ENCODE data around the gene CAV1. TPM values are rescaled to one million over a fixed set of nuclear protein-coding genes. Genes with fewer than 3 reads are reported as not detected.

The CAV1 gene
- total RNA-seq, 3 donors from 2014 or later, result 0.48 to 1.2 (median 1.1) TPM

GRCh38 chr7:116499168-116500077 lies 25.4 kb upstream of the CAV1 start, which contains the start of gene CAV2:
Gene CAV2, plus strand, starts transcription at chr7:116499738. Its CDS starts 44 bp downstream, at chr7:116499782.
- DNase-seq, result no peak
- Mint-ChIP-seq H3K4me1 (ENCODE audit: low read depth) (peaks cover 11% of the 10 kb centered on the region), H3K36me3 (ENCODE audit: insufficient read depth) (no peaks in the 10 kb centered on the region), H3K9me3 (no peaks in the 10 kb centered on the region), H3K4me3 (peak within 1 kb of the TSS; percentile 70), H3K27me3 (ENCODE audit: low read depth) (peaks cover 42% of the 10 kb centered on the region)
- ATAC-seq, result peak; percentile 39 to 64

GRCh38 chr7:116500078-116500853 lies 24.6 kb upstream of the CAV1 start:
- H3K27me3 Mint-ChIP-seq (ENCODE audit: low read depth), result peaks cover 42% of the 10 kb centered on the region
- no peaks in the 10 kb centered on the region for H3K36me3 Mint-ChIP-seq (ENCODE audit: insufficient read depth)
- peak overlapping the region; percentile 70 for H3K4me3 Mint-ChIP-seq

GRCh38 chr7:116501425-116502167 lies 23.2 kb upstream of the CAV1 start:
- no peaks in the 10 kb centered on the region for H3K36me3 Mint-ChIP-seq (ENCODE audit: insufficient read depth)
- ATAC-seq, result no peak
- H3K4me1 Mint-ChIP-seq (ENCODE audit: low read depth), result peaks cover 11% of the 10 kb centered on the region
- H3K4me3 Mint-ChIP-seq, result no peak overlapping the region
- no peak for DNase-seq
- peaks cover 41% of the 10 kb centered on the region for H3K27me3 Mint-ChIP-seq (ENCODE audit: low read depth)
- no peaks in the 10 kb centered on the region for H3K9me3 Mint-ChIP-seq

More at GRCh38 chr7:116500078-116500853, 24.6 kb upstream of the CAV1 start:
- ATAC-seq (peak; percentile 84 to 92), DNase-seq (no peak)
- Mint-ChIP-seq H3K4me1 (ENCODE audit: low read depth) (peaks cover 11% of the 10 kb centered on the region), H3K9me3 (no peaks in the 10 kb centered on the region)

GRCh38 chr7:116502201-116503096 lies 22.4 kb upstream of the CAV1 start:
- H3K9me3 Mint-ChIP-seq, result no peaks in the 10 kb centered on the region
- no peak for ATAC-seq
- peaks cover 42% of the 10 kb centered on the region for H3K27me3 Mint-ChIP-seq (ENCODE audit: low read depth)
- no peak overlapping the region for H3K4me3 Mint-ChIP-seq
- H3K36me3 Mint-ChIP-seq (ENCODE audit: insufficient read depth), result no peaks in the 10 kb centered on the region
- peaks cover 11% of the 10 kb centered on the region for H3K4me1 Mint-ChIP-seq (ENCODE audit: low read depth)
- no peak for DNase-seq

- no peak for DNase-seq
- Mint-ChIP-seq H3K9me3 (no peaks in the 10 kb centered on the region), H3K36me3 (ENCODE audit: insufficient read depth) (no peaks in the 10 kb centered on the region), H3K4me1 (ENCODE audit: low read depth) (peaks cover 10% of the 10 kb centered on the region), H3K27me3 (ENCODE audit: low read depth) (peaks cover 31% of the 10 kb centered on the region), H3K4me3 (no peak overlapping the region)
- ATAC-seq, result no peak
Measured at GRCh38 chr7:116503835-116504234, 21.0 kb upstream of the CAV1 start.

- Mint-ChIP-seq H3K27me3 (ENCODE audit: low read depth) (peaks cover 24% of the 10 kb centered on the region), H3K4me3 (no peak overlapping the region), H3K9me3 (no peaks in the 10 kb centered on the region), H3K36me3 (ENCODE audit: insufficient read depth) (no peaks in the 10 kb centered on the region), H3K4me1 (ENCODE audit: low read depth) (peaks cover 7% of the 10 kb centered on the region)
- DNase-seq (no peak), ATAC-seq (no peak)
Measured at GRCh38 chr7:116505278-116505677, 19.6 kb upstream of the CAV1 start.

- Mint-ChIP-seq H3K9me3 (no peaks in the 10 kb centered on the region), H3K4me3 (no peak overlapping the region), H3K4me1 (ENCODE audit: low read depth) (peaks cover 1% of the 10 kb centered on the region), H3K27me3 (ENCODE audit: low read depth) (peaks cover 19% of the 10 kb centered on the region), H3K36me3 (ENCODE audit: insufficient read depth) (no peaks in the 10 kb centered on the region)
- ATAC-seq (no peak), DNase-seq (no peak)
Measured at GRCh38 chr7:116505823-116506222, 19.0 kb upstream of the CAV1 start.

GRCh38 chr7:116509982-116510579 lies 14.8 kb upstream of the CAV1 start:
- Mint-ChIP-seq H3K27me3 (ENCODE audit: low read depth) (peaks cover 17% of the 10 kb centered on the region), H3K4me3 (no peak overlapping the region), H3K4me1 (ENCODE audit: low read depth) (peaks cover 18% of the 10 kb centered on the region), H3K36me3 (ENCODE audit: insufficient read depth) (no peaks in the 10 kb centered on the region), H3K9me3 (no peaks in the 10 kb centered on the region)
- DNase-seq (no peak), ATAC-seq (no peak)

GRCh38 chr7:116510795-116511194 lies 14.0 kb upstream of the CAV1 start:
- DNase-seq, result no peak
- Mint-ChIP-seq H3K27me3 (ENCODE audit: low read depth) (peaks cover 19% of the 10 kb centered on the region), H3K36me3 (ENCODE audit: insufficient read depth) (no peaks in the 10 kb centered on the region), H3K4me1 (ENCODE audit: low read depth) (peaks cover 18% of the 10 kb centered on the region), H3K4me3 (no peak overlapping the region), H3K9me3 (no peaks in the 10 kb centered on the region)
- ATAC-seq, result no peak

- DNase-seq (no peak), ATAC-seq (peak; percentile 57 to 78)
- Mint-ChIP-seq H3K4me3 (peak overlapping the region; percentile 78), H3K9me3 (no peaks in the 10 kb centered on the region), H3K36me3 (ENCODE audit: insufficient read depth) (no peaks in the 10 kb centered on the region), H3K27me3 (ENCODE audit: low read depth) (peaks cover 19% of the 10 kb centered on the region), H3K4me1 (ENCODE audit: low read depth) (peaks cover 18% of the 10 kb centered on the region)
Measured at GRCh38 chr7:116511552-116512519, 13.0 kb upstream of the CAV1 start.

GRCh38 chr7:116512520-116513188 lies 12.2 kb upstream of the CAV1 start:
- peak overlapping the region; percentile 78 for H3K4me3 Mint-ChIP-seq
- no peaks in the 10 kb centered on the region for H3K9me3 Mint-ChIP-seq
- no peak for ATAC-seq
- peaks cover 18% of the 10 kb centered on the region for H3K4me1 Mint-ChIP-seq (ENCODE audit: low read depth)
- DNase-seq, result no peak
- H3K36me3 Mint-ChIP-seq (ENCODE audit: insufficient read depth), result no peaks in the 10 kb centered on the region
- H3K27me3 Mint-ChIP-seq (ENCODE audit: low read depth), result peaks cover 19% of the 10 kb centered on the region

- DNase-seq (no peak), ATAC-seq (no peak)
- Mint-ChIP-seq H3K4me1 (ENCODE audit: low read depth) (peaks cover 18% of the 10 kb centered on the region), H3K9me3 (no peaks in the 10 kb centered on the region), H3K27me3 (ENCODE audit: low read depth) (peaks cover 32% of the 10 kb centered on the region), H3K4me3 (no peak overlapping the region), H3K36me3 (ENCODE audit: insufficient read depth) (no peaks in the 10 kb centered on the region)
Measured at GRCh38 chr7:116515584-116515983, 9.3 kb upstream of the CAV1 start.

All from activated T-cell treated with anti-CD3 and anti-CD28 coated beads, Interleukin-2, amount 50 U/mL, for 4 hours (primary cell).